ENCODE measurements around the gene FTCD.
A peak's percentile ranks its signal among the peaks of the same experiment; 100 is the strongest.
"Not testable (repeated sequence)": the region's sequence is repeated elsewhere in the genome, so short reads cannot be mapped to it uniquely, and the experiment has no call there.

Gene FTCD

GRCh38 chr21:46188226-46189212 lies 33.1 kb upstream of the FTCD start:
- peak; percentile 28 for DNase-seq

GRCh38 chr21:46187814-46188213 lies 32.4 kb upstream of the FTCD start:
- DNase-seq, result no peak

GRCh38 chr21:46187261-46187660 lies 31.9 kb upstream of the FTCD start:
- no peak for DNase-seq

- no peak for DNase-seq
These were observed 30.3 kb upstream of the FTCD start for GRCh38 chr21:46185716-46186115.

- peak; percentile 83 for DNase-seq
These were observed 29.5 kb upstream of the FTCD start for GRCh38 chr21:46184625-46185555.

GRCh38 chr21:46183910-46184624 lies 28.7 kb upstream of the FTCD start, which contains the start of gene SPATC1L:
TSS of gene SPATC1L (minus strand) at chr21:46184459. CDS start at chr21:46182816, 1,643 bp downstream.
- peak; percentile 74 for DNase-seq

GRCh38 chr21:46183337-46183909 lies 28.0 kb upstream of the FTCD start:
- DNase-seq, result not testable (repeated sequence)

- DNase-seq, result no peak
These were observed 27.4 kb upstream of the FTCD start for GRCh38 chr21:46182548-46183336.

- no peak for DNase-seq
These were observed 26.7 kb upstream of the FTCD start for GRCh38 chr21:46181953-46182547.

- DNase-seq, result no peak
These were observed 26.1 kb upstream of the FTCD start for GRCh38 chr21:46181436-46181835.

- DNase-seq, result no peak
These were observed 25.5 kb upstream of the FTCD start for GRCh38 chr21:46180778-46181391.

- no peak for DNase-seq
These were observed 24.8 kb upstream of the FTCD start for GRCh38 chr21:46180079-46180722.

GRCh38 chr21:46179708-46180078 lies 24.3 kb upstream of the FTCD start:
- no peak for DNase-seq

- no peak for DNase-seq
These were observed 23.6 kb upstream of the FTCD start for GRCh38 chr21:46178961-46179360.

GRCh38 chr21:46176443-46177129 lies 21.2 kb upstream of the FTCD start:
- DNase-seq, result not testable (repeated sequence)

GRCh38 chr21:46173573-46173972 lies 18.2 kb upstream of the FTCD start:
- DNase-seq, result no peak

- DNase-seq, result peak; percentile 9
These were observed 17.6 kb upstream of the FTCD start for GRCh38 chr21:46172863-46173528.

GRCh38 chr21:46171996-46172862 lies 16.9 kb upstream of the FTCD start:
- peak; percentile 7 for DNase-seq
